Activated T-cell treated with anti-CD3 and anti-CD28 coated beads, Interleukin-2, amount 50 U/mL, for 48 hours (primary cell): ENCODE results near the gene PRR11.
"Not testable (repeated sequence)": the region's sequence is repeated elsewhere in the genome, so short reads cannot be mapped to it uniquely, and the experiment has no call there.

Experiments used
- DNase-seq, 2 experiments: peaks; one replicate each; pipeline ENCODE4 v3.0.0-alpha.2; 2020

PRR11 gene

DNA sequence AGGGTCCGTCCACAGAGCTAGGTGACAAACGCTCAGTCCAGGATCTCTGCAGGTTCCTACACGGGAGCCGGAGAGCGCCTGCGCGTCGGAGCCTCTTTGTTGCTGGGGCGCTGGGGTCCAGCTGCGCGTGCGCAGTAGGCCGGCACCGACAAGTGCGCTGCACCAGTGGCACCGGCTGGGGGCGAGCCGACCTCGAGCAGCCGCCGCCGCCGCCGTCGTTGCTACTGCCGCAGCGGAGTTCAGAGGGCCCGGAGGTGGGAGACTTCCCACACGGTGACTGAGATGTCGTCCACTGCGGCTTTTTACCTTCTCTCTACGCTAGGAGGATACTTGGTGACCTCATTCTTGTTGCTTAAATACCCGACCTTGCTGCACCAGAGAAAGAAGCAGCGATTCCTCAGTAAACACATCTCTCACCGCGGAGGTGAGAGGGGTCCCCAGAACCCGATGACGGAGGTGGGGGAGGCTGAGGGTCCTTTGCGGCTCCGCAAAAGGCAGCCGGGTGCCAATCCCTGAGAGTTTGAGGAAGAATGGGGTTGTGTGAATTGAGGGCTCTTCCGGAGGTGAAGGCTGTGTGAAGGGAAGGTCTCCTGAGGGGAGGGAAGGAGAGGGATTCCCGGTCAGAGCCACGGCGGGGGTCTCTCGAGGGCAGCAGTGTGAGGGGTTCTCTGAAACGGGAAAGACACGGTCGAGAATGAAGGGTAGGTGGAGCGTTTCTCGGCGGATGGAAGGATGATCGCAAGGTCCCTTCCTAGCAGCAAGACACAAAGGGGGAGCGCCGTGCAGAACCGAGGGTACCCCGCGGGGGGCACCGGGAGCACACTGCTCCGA is 65.0 kb downstream of the PRR11 start, which contains the start of gene GDPD1:
TSS of gene GDPD1 (plus strand) at position 184 of the 831 bp plus-strand sequence. CDS start at position 283, 99 bp downstream.
- DNase-seq, result peak; percentile 94 to 98

DNA sequence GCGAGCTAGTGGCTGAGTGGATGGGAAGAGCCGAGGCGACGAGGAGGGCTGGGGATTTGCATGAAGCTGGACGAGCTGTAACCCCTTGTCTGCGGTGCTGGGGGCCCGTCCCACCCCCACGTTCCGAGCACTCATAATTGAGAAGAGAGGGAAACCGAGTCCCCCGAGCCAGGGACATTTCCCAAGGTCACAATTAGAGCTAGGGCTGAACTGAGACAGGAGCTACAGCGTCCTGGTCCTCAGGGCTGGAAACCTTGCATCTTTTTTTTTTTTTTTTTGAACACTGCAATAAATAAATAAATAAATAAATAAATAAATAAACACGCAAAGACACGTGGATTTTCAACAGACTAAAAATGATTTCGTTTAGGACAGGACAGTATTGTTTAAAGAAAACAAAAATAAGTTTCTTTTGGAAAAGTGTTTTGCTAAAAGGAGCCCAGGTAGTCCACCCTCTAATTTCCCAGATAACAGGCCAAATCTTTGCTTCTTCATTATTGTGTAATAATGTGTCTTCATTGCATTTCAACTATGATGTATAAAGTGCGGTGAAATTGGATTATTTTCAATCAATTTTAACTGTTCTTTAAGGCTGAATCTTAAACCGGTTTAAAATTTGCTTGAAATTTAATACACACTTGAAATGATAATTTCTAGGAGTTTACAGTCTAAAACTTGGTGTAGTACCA is 65.8 kb downstream of the PRR11 start:
- DNase-seq, result no peak

DNA sequence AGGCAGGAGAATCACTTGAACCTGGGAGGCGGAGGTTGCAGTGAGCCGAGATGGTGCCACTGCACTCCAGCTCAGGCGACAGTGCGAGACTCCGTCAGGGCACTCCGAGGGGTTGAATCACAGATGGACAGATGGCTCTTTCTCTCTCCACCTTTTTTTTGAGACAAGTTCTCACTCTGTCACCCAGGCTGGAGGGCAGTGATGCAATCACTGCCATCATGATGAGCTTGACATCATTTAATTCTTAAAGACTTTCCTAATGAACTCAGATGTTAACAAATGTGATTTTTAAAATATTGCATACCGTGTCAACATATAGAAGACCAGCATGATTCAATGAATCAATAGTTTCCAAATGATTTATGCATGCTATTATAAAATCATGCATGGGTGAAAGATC is 68.3 kb downstream of the PRR11 start:
- DNase-seq, result no peak

DNA sequence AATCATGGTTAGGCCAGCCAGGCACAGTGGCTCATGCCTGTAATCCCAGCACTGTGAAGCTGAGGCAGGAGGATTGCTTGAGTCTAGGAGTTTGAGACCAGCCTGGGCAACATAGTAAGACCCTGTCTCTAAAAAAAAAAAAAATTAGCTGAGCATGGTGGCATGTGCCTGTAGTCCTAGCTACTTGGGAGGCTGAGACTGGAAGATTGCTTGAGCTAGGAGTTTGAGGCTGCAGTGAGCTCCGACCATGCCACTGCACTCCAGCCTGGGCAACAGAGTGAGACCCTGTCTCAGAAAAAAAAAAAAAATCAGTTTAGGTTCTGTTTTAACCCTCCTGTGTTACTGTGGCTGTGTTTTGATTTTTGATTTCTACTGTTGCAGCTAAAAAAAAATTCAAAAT is 73.0 kb downstream of the PRR11 start:
- DNase-seq, result not testable (repeated sequence)

DNA sequence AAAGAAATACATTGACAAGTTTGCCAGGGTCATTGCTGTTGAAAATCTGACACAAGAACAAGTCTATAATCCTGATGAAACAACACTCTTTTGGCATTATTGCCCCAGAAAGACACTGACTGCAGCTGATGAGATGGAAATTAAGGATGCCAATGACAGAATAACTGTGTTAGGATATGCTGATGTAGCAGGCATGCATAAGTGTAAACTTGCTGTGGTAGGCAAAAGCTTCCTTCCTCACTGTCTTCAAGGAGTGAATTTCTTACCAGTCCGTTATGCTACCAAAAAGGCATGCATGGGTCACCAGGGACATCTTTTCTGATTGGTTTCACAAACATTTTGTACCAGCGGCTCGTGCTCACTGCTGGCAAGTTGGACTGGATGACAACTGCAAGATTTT is 75.2 kb downstream of the PRR11 start:
- DNase-seq, result no peak

DNA sequence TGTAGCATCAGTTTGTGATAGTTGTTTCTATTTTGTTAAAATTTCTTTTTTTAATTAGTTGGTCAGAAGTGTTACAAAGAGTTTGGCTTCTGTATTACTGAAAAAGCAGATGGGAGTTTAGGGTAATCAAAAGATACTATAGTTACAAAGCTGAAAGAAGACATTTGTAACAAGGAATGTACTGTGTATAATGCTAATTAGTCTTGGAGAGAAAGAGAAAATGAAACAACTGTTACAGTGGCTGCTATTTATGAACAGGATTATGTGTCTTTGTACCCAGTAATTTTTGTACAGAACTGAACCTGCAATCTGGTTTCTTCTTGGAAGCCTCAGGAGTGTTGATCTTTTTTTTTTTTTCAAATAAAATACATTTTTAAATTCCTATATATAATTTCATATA is 79.1 kb downstream of the PRR11 start:
- no peak for DNase-seq

DNA sequence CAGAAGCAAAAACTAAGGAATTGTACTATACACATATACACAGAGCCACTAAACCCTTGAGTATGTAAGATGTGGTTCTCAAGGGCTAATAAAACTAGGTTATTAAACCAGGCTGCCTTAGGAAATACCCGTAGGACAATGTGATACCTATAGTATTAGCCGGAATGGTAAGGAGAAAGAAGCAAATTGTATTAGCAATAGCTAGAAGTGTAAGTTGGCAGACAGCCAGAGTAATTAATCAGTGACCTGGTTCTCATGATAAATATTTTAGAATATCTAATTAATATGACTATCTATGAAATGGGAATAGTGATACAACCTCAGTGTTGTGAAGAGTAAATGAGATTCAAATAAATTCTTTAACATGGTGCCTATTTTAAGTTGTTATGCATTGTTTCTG is 83.4 kb downstream of the PRR11 start:
- DNase-seq, result no peak

DNA sequence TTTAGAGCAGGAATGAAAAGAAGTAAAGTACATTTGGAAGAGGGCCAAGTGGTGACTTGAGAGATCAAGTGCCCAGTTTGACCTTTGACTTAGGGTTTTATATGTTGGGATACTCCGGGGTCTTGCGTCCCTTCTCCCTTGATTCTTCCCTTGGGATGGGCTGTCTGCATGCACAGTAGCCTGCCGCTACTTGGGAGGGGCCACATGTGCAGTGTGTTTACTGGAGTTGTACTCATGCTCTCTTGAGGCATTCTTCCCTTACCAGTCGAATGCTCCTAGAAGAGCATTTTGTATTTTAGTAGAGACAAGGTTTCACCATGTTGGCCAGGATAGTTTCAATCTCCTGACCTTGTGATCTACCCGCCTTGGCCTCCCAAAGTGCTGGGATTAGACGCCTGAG is 88.5 kb downstream of the PRR11 start:
- DNase-seq, result no peak
